Measurements from ENCODE around the gene TENM3.

DNA sequence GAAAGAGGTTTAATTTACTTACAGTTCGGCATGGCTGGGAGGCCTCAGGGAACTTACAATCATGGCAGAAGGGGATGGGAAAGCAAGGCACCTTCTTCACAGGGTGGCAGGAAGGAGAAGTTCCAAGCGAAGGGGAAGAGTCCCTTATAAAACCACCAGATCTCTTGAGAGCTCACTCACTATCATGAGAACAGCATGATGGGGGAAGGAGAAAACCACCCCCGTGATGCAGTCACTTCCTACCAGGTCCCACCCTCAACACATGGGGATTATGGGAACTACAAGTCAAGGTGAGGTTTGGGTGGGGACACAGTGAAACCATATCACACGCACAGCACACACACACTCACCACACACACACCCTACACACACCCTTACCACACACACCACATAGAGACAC is 569.7 kb downstream of the TENM3 start:
- TF ChIP-seq, protein P1, sequence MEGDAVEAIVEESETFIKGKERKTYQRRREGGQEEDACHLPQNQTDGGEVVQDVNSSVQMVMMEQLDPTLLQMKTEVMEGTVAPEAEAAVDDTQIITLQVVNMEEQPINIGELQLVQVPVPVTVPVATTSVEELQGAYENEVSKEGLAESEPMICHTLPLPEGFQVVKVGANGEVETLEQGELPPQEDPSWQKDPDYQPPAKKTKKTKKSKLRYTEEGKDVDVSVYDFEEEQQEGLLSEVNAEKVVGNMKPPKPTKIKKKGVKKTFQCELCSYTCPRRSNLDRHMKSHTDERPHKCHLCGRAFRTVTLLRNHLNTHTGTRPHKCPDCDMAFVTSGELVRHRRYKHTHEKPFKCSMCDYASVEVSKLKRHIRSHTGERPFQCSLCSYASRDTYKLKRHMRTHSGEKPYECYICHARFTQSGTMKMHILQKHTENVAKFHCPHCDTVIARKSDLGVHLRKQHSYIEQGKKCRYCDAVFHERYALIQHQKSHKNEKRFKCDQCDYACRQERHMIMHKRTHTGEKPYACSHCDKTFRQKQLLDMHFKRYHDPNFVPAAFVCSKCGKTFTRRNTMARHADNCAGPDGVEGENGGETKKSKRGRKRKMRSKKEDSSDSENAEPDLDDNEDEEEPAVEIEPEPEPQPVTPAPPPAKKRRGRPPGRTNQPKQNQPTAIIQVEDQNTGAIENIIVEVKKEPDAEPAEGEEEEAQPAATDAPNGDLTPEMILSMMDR (IDR thresholded peaks at IDR 0.05): no peak
- TF ChIP-seq POLR2A (IDR thresholded peaks at IDR 0.05): no peak

All from adrenal gland (tissue), 5 donors.